PC-3 (cell line): ENCODE data around the gene NECTIN4. TPM values are rescaled to one million over a fixed set of nuclear protein-coding genes. Genes with fewer than 3 reads are reported as not detected.

Source experiments
- ATAC-seq: fragments of 200-7000 bp; cut with Tn5 transposase; 2 replicates; pipeline ENCODE4 v1.9.1; 2020; ENCODE audit warnings: mild to moderate bottlenecking, moderate library complexity
- BruUV-seq: library from RNA; stranded (reverse); fragments of 400-500 nt; replicated peaks from 2 replicates; lab custom pipeline; 2021; lab: Mats Ljungman, UMichigan
- CTCF ChIA-PET: fragments of 300-600 bp; sonication (Branson Sonifier 250); formaldehyde crosslinking; loops from one replicate; lab custom pipeline; 2022; ENCODE audit warnings: antibody characterized with exemption; lab: Charles Lee
- POLR2A ChIA-PET: fragments of 300-600 bp; sonication (Branson Sonifier 250); formaldehyde crosslinking; loops from one replicate; lab custom pipeline; 2022; ENCODE audit warnings: antibody characterized with exemption; ENCODE audit not compliant: unreplicated experiment; lab: Charles Lee
- DNase-seq: peaks from one replicate; pipeline ENCODE4 v3.0.0-alpha.2; 2015
- H2AFZ ChIP-seq: fragments of 300-600 bp; sonication (generic); 2 replicates; pipeline ENCODE4 v1.6.0; 2016; ENCODE audit warnings: antibody characterized with exemption, low read length
- H3F3A ChIP-seq: fragments of 300-600 bp; sonication (generic); one replicate; pipeline ENCODE4 v1.6.0; 2017; ENCODE audit warnings: antibody characterized with exemption, low read length, control low read depth, mild to moderate bottlenecking; ENCODE audit not compliant: unreplicated experiment
- H3K27ac ChIP-seq: fragments of 300-600 bp; sonication (generic); 2 replicates; pipeline ENCODE4 v1.5.1; 2016; ENCODE audit warnings: mild to moderate bottlenecking, low read length
- H3K27me3 ChIP-seq: fragments of 300-600 bp; sonication (generic); 2 replicates; pipeline ENCODE4 v1.6.1; 2016; ENCODE audit warnings: low read length, mixed read lengths
- H3K36me3 ChIP-seq: fragments of 300-600 bp; sonication (generic); 2 replicates; pipeline ENCODE4 v1.6.1; 2016; ENCODE audit warnings: low read depth, mixed run types, low read length, mixed read lengths
- H3K4me1 ChIP-seq: fragments of 300-600 bp; sonication (generic); 2 replicates; pipeline ENCODE4 v1.5.1; 2016; ENCODE audit warnings: low read length; ENCODE audit not compliant: insufficient read depth
- H3K4me2 ChIP-seq: fragments of 300-600 bp; sonication (generic); 2 replicates; pipeline ENCODE4 v1.6.0; 2016; ENCODE audit warnings: low read length
- H3K4me3 ChIP-seq: fragments of 300-600 bp; sonication (generic); 2 replicates; pipeline ENCODE4 v1.5.1; 2016; ENCODE audit warnings: mild to moderate bottlenecking, low read length, mixed read lengths
- H3K79me2 ChIP-seq: fragments of 300-600 bp; sonication (generic); 2 replicates; pipeline ENCODE4 v1.6.1; 2017; ENCODE audit warnings: low read length, mixed read lengths
- H3K9ac ChIP-seq: fragments of 300-600 bp; sonication (generic); 2 replicates; pipeline ENCODE4 v1.6.0; 2016; ENCODE audit warnings: mild to moderate bottlenecking, low read length
- H3K9me2 ChIP-seq: fragments of 300-600 bp; sonication (generic); replicated peaks from 2 replicates; pipeline ENCODE4 v1.6.1; 2016; ENCODE audit warnings: mixed run types, low read length, mixed read lengths
- H3K9me3 ChIP-seq: fragments of 300-600 bp; sonication (generic); 2 replicates; pipeline ENCODE4 v1.6.1; 2016; ENCODE audit warnings: low read length, mixed read lengths
- H4K20me1 ChIP-seq: fragments of 300-600 bp; sonication (generic); 2 replicates; pipeline ENCODE4 v1.6.1; 2016; ENCODE audit warnings: low read length, mixed read lengths
- EZH2 ChIP-seq: fragments of 300-600 bp; sonication (generic); IDR thresholded peaks from one replicate; pipeline ENCODE4 v1.6.1; 2017; ENCODE audit warnings: antibody characterized with exemption, mild to moderate bottlenecking, low read length; ENCODE audit not compliant: unreplicated experiment
- EZH2phosphoT487 ChIP-seq: fragments of 300-600 bp; sonication (generic); IDR thresholded peaks from 2 replicates; pipeline ENCODE4 v1.6.1; 2018; ENCODE audit warnings: mild to moderate bottlenecking, antibody characterized with exemption, low read length, borderline replicate concordance
- intact Hi-C: fragments of 100-400 bp; cut with micrococcal nuclease; formaldehyde crosslinking; loops from 2 replicates; pipeline ENCODE4 v1.9.0; 2023
- total RNA-seq: library from RNA; depleted of rRNA; stranded (reverse); fragments of >200 nt; gene quantifications from 2 replicates; pipeline ENCODE4 v1.2.3, GENCODE V29; 2014
- TF ChIP-seq, protein P1 (sequence below): fragments of 300-600 bp; sonication (generic); conservative IDR thresholded peaks from 2 replicates; pipeline ENCODE4 v1.5.1; 2017; ENCODE audit warnings: antibody characterized with exemption, low read depth, mild to moderate bottlenecking, low read length

Gene NECTIN4
- total RNA-seq, 1 experiment from 2014 or later: 6.8 TPM

DNA sequence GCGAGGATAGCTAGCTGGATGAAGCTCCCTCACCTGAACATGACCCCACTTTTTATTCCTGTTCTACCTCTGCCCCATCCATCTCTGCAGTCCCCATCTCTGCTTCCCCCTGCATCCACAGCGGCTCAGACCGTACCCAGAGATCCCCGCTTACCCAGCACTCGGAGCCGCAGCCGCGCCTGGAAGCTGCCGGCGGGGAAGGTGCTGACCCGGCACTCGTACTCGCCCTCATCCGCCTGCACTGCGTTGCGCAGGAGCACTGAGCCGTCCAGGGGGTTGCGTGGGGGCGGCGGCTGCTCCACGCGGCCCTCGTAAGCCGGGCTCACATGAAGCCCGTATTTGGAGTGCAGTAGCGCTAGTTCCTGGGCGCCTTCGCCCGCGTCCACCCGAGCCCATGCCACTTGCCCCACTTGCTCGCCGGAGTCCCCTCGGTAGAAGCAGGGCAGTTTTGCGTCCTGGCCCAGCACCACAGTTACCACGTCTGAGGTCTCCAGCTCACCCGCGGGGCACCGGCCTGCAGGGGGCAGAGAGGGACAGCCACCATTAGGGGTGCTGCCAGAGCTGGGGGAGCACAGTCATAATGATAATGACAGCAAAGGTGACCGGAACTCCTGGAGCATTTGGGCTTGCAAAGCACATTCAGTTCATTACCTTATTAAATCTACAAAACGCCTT lies 9.8 kb downstream of the NECTIN4 start:
- Histone ChIP-seq H3K4me2 (no peak overlapping the region), H3K79me2 (no peaks in the 10 kb centered on the region), H3K27me3 (no peaks in the 10 kb centered on the region), H3K36me3 (no peaks in the 10 kb centered on the region), H3K9me3 (no peaks in the 10 kb centered on the region), H3F3A (no peaks in the 10 kb centered on the region), H3K4me3 (no peak overlapping the region), H4K20me1 (no peaks in the 10 kb centered on the region), H3K9ac (no peak overlapping the region), H3K9me2 (no peaks in the 10 kb centered on the region), H3K4me1 (peaks cover 39% of the 10 kb centered on the region), H3K27ac (no peak overlapping the region), H2AFZ (no peak overlapping the region)
- TF ChIP-seq EZH2phosphoT487 (no peak), EZH2 (no peak)
- TF ChIP-seq, protein P1, sequence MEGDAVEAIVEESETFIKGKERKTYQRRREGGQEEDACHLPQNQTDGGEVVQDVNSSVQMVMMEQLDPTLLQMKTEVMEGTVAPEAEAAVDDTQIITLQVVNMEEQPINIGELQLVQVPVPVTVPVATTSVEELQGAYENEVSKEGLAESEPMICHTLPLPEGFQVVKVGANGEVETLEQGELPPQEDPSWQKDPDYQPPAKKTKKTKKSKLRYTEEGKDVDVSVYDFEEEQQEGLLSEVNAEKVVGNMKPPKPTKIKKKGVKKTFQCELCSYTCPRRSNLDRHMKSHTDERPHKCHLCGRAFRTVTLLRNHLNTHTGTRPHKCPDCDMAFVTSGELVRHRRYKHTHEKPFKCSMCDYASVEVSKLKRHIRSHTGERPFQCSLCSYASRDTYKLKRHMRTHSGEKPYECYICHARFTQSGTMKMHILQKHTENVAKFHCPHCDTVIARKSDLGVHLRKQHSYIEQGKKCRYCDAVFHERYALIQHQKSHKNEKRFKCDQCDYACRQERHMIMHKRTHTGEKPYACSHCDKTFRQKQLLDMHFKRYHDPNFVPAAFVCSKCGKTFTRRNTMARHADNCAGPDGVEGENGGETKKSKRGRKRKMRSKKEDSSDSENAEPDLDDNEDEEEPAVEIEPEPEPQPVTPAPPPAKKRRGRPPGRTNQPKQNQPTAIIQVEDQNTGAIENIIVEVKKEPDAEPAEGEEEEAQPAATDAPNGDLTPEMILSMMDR: no peak
- ChIA-PET CTCF (interaction anchor here (0.5 kb wide), 1 partner anchor 310 kb away, joined by 3 read pairs; no protein-coding TSS in a partner anchor), POLR2A (no interaction called here)
- no peak for ATAC-seq
- BruUV-seq: no TSS peak
- DNase-seq: no peak
- intact Hi-C loops: no loop called here

DNA sequence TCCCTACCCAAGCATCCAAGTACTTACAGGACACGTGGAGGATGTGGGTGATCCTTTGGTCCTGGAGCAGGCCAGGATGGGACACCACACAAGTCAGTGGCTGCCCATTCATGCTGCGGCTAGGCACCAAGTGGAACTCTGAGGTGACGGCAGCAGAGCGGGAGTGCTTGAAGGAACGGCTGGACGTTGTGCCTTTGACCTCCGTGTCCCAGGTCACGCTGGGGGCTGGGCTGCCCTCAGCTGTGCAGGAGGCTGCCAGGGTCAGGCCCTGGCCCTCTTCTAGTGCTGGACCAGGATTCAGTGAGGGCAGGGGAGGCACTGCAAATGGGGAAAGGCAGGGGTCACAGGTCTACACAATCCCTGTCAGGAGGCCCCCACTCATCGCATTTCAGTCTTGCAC lies 11.9 kb downstream of the NECTIN4 start:
- Histone ChIP-seq H3K9me2 (no peaks in the 10 kb centered on the region), H3K9ac (no peak overlapping the region), H3K27ac (no peak overlapping the region), H3K4me2 (no peak overlapping the region), H3K79me2 (no peaks in the 10 kb centered on the region), H2AFZ (no peak overlapping the region), H3K4me1 (peaks cover 19% of the 10 kb centered on the region), H3K9me3 (no peaks in the 10 kb centered on the region), H3F3A (no peaks in the 10 kb centered on the region), H4K20me1 (no peaks in the 10 kb centered on the region), H3K4me3 (no peak overlapping the region), H3K27me3 (no peaks in the 10 kb centered on the region), H3K36me3 (no peaks in the 10 kb centered on the region)
- intact Hi-C loops: no loop called here
- TF ChIP-seq EZH2: no peak
- TF ChIP-seq, protein P1: no peak
- no peak for TF ChIP-seq EZH2phosphoT487
- no peak for DNase-seq
- ChIA-PET CTCF (no interaction called here), POLR2A (no interaction called here)
- no peak for ATAC-seq
- BruUV-seq: no TSS peak

DNA sequence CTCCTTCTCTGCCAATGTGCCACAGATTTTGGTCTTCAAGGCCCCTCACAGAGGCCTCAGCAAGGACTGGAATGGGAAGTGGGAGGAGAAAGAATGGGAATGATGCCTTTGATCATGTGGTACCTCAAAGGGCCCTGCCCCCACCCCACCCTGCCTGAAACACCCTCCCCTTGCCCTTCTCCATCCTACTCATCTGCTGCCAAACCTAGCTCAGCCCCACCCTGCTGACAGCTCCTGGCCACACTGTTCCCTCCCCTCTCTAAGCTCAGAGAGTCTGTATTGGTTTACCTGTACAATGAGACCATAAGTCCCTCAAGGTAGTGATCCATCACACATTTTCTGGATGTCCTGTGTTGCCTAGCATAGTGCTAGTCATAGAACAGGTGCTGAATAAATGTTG lies 12.9 kb downstream of the NECTIN4 start:
- ATAC-seq (no peak), DNase-seq (no peak)
- no peak for TF ChIP-seq EZH2
- H3K4me2 ChIP-seq: no peak overlapping the region
- H3K9me2 ChIP-seq: no peaks in the 10 kb centered on the region
- H2AFZ ChIP-seq: no peak overlapping the region
- no peaks in the 10 kb centered on the region for H3K36me3 ChIP-seq
- H3K27me3 ChIP-seq: no peaks in the 10 kb centered on the region
- H3K79me2 ChIP-seq: no peaks in the 10 kb centered on the region
- H4K20me1 ChIP-seq: no peaks in the 10 kb centered on the region
- no peak overlapping the region for H3K9ac ChIP-seq
- ChIA-PET POLR2A (no interaction called here), CTCF (no interaction called here)
- H3K27ac ChIP-seq: no peak overlapping the region
- intact Hi-C loops: no loop called here
- H3K4me3 ChIP-seq: no peak overlapping the region
- BruUV-seq: no TSS peak
- peaks cover 9% of the 10 kb centered on the region for H3K4me1 ChIP-seq
- no peaks in the 10 kb centered on the region for H3K9me3 ChIP-seq
- no peaks in the 10 kb centered on the region for H3F3A ChIP-seq
